Daoy (cell line): ENCODE measurements around the gene FHIT. TPM values are rescaled to one million over a fixed set of nuclear protein-coding genes. Genes with fewer than 3 reads are reported as not detected.
A peak's percentile ranks its signal among the peaks of the same experiment; 100 is the strongest.

Experiments used
- DNase-seq: peaks from one replicate; pipeline ENCODE4 v3.0.0-alpha.2; 2015; ENCODE audit warnings: low read depth
- total RNA-seq: library from RNA; depleted of rRNA; stranded (reverse); fragments of >200 nt; shearing (Covaris generic); gene quantifications from 2 replicates; pipeline ENCODE4 v1.2.3, GENCODE V29; 2014

FHIT gene
- total RNA-seq, 1 experiment from 2014 or later, result not detected

DNA sequence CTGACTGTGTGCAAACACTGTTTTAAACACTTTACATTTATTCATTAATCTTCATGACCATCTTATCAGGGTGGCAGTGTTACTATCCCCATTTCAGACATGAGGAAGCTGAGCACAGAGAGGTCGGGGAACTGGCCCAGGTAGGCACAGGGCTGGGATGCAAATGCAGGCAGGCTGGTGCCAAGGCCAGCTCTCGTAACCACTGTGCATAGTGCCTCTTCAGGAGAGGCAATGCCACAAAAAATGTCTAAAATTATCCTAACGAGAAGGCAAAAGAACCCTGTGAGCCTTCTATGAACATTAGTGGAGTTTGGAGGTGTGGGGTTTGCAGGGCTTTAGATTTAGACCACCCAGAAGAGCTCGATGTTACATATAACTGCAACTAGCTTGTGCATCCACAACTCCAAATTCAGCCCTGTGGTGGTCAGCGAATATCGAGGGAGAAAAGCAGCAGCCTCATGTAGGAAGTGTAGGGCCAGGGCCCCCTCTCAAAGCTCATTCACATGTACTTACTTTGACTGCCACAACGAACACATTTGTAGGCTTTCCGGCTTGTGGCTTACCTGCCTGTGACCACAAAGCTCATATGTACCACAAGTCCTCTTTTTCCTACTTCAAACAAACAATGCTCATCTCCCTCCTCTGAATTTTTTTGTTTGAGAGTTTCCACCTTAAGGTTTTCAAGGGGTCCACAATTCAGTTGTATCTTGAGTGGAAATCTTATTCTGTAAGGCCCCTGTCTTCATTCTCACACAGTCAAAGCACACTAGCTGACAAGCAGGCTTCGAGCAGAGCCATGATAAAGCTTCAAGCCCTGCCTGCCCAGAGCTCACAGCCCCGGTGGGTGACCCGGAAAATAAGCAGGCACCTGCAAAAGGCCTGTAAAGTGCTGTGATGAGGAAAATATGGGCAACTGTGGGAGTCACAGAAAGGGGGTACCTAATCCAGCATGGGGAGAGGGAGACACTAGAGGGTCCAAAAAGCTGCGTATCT, 1478.5 kb downstream of the FHIT start:
- no peak for DNase-seq

DNA sequence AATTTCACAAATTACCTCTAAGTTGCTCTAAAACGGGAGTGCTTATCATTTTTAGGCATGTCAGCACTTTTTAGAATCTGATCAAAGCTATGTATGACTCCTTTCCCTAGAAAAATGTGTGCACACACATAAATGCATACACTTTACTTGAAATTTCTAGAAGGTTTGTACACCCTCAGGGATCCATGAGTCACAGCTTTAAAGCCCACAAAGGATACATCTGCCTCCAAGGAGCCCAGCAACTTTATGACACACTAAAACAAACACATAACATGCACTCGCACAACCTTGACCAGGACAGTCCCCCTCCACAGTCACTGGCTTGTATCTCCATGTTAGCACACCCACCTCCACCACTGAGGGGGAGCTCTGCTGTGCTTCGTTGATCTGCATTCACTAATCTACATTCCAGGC, 1479.5 kb downstream of the FHIT start:
- DNase-seq, result peak; percentile 64

DNA sequence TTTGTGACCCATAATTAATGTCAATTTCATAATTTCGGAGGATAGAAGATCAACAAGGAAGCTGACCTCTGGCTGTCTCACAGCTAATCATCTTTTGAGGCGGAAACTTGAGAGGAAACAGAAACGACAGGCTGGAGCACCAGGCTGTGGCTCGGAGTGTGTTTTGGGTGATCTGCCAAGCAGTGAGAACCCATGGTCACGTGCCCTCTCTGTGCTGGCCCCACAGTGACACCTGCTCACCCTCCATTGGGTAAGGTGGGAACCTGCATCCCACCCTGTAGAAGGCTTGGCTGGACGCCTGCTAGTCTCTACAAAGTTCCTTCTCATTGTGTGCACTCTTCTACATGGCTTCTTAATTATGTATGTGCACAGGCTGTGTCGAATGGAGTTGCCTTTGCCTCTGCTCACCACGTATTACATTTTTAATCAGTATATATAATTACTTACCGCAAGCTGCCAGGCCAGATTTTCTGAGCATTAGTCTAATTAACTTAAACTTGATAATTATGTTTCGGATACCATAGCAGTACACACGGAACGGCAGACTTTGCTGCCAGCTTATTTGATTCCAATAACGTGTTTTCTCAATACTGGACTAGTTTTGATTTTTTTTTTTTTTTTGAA, 1482.0 kb downstream of the FHIT start:
- no peak for DNase-seq

DNA sequence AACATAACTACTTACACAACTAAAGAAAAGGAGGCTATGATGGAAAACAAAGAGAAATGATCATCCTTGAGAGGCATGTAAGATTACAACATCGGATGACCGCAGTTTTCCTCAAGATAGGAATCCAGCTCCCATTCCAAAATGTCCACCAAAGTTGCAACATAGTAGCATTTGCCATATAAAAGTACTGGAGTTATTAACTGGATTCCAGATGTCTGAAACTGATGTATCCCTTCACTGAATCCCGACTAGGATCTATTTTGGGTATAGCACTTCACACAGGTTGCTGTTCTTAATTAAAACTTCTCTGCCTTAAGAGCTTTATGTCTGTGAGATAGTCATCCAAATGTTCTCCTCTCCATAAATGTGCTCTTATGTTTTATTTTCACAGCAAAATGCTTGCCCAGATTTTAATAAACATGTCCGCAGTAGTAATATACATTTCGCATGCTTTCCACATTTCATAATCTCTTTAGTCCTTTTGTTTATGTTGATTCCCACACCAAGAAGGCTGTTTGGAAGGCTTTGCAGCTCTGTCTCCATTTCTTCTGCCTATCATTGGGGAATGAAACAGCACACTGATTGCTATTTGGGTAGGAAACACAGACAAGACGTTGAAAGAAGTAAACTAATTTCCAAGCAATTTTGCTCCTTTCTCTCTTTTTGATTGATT, 1484.9 kb downstream of the FHIT start:
- no peak for DNase-seq

DNA sequence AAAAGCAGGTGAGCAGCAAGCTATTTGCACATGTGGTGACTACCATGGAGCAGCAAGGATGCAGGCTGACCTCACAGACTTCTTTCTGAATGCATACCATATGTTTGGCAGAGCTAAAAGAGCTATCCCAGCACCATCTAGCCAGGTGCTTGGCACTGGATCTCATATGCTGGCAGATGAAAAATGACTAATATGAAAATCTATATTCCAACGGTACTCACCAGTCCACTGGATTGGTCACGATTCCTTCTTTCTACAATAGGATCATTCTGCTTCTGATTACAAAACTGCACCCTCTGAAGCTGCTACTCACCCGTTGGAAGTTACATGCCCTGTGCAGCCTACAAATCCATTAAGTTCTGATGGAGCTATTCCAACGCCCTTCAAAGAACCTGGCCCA, 1487.1 kb downstream of the FHIT start:
- no peak for DNase-seq

DNA sequence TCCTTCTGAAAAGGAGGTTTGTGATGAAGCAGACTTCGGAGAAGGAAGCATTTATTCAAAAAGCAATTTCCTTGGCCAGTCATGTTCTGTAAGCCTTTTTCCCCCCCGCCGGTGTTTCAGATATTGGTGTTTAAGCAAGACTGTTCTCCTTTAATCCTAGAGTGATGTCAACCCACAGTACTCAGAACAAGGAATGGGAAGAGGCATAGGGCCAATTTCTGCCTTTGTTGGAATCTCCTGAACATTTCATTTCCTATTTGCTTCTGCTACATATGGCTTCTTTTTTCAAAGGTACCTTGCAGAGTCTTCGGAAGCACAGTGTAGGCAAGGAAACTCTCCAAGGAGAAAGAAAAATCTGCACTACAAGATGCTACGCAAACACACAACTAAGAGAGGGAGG, 1488.3 kb downstream of the FHIT start:
- DNase-seq, result no peak

DNA sequence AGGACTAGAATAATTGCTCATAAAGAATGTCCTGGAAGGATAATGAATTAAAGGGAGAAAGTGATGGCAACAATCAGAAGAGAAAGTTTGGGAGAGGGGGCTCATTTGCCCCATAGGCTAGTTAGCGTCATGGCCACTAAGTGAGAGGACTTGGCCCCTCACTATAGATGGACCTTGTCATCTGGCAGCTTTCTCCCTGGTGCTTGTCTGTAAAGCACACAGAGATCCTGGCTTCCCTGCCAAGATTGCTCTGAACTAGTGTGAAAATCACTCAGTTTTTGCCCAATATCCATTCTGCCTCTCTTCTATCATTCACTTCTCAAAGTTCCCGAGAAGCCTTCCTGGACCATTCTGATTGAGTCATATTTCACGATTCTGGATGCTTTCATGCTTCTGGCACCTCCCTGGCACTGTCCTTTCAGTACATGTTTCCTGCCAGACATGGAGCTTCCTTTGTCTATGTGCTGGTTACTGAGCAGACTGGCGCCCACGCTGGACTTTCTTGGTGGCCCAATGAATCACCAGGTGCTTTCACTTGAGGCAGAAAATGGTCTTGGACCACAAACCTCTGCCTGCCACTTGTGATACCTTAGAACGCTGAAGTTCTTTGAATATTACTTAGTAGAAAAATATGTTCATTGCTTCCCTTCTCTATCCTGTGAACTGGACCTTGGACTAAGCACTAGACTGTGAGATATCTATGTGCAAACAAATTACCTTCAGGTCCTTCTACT, 1491.8 kb downstream of the FHIT start:
- peak; percentile 13 for DNase-seq

DNA sequence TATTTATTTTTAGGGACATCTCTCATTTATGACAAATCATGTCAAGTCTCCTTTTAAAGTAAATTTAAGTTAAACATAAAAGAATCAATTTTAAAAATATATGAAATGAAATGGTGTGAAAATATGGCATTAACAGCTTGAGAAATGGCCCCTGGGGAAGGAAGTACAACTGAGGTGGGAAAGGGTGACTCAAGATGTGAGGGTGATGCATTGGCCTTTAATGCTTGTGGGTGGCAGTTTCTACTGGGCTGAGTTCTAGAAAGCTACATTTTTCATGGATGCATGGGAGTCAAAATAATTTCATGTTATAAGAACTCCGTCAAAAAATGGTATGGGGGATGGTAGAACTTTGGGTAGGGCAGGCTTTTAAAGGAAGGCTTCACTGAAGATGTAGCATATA, 1492.6 kb downstream of the FHIT start:
- no peak for DNase-seq

DNA sequence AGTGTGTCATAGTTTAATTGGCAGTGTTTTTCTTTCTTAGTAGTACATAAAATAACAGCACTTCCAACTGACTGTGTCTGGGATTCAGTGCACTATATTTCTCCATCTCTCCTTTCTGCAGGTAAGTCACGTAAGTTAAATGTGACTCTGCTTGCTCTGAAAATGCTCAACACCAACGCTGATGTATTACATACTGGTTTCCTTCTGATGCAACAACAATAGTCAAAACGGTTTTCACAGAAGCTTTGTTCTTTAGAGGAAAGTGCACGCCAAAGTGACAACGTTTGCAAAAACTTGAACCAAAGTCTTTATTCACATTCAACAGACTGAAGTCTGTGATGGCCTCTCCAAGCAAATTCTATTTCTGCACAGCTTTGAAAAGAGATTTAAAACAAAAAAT, 1494.3 kb downstream of the FHIT start:
- DNase-seq, result no peak

DNA sequence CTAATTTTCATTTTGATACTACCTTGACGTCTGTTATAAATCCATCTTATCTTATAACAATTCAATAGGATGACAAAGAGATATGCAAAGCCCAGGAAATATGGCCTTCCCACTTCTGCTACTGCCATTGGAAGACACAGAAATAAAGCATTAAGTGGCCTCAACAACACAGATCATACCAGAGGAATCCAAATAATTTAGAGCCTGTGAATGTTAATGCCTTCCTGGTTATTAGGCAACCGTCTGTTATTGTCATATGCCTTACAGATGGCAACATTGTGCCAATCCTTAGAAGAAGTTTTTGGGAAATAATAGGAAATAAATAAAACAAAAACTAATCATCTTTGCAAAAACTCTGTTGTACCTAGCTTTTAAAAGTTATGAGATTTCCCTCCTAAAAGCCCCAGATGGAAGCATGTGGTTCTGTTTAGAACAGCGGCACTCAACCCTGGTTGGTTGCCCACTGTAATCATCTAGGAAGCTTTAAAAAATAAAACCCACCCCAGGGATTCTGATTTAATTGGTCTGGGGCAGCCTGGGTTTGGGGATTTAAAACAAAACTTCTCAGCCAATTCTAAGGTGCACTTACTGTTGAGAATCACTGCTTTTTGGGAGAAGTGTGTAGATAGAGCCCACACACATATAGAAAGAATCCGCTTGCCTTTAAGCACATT, 1496.7 kb downstream of the FHIT start:
- no peak for DNase-seq

DNA sequence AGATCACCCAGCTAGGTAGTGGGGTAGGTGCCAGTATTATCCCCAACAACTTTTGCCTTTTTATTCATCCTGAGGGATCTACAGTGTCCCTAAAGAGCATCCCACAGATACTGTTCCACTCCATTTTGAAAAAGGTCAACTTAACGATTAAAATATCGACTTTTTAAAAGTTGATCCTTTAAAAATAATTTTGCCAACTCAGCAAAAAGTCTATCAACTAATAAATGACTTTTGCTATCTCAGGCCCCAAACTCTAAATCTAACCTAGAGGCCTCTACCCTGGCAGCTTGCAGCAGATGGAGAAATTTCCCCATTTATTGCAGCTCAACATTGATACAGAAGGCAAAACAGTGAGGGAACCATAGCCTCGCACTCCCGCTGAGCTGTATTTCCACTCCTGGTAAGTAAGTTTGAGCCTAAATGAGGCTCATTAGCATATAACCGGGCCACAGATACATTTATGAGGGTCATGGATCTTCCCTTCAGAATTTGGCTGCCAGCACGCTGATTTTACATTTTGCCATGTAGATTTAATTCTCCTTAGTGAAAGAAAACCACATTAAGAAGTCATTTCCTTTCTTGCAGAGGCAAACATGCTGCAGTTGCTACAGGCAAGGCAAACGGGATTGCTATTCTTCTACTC, 1497.3 kb downstream of the FHIT start:
- no peak for DNase-seq

DNA sequence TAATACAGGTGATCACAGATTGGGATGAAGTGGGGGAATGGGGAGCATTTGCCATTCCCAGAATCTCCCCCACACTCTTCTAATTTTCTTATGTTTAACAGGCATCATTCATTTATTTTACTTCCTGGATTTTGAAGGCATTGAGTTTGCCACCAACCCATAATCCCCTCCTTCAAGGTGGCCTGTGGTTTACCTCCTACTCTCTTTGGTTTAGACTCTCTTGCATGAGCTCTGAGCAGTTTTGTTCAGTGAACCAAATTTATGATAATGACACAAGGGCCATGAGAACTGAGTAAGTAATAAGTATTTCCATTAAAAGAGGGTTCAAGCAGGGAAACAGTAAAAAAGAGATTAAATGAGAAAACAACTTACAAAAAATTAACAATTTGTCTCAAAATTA, 1498.3 kb downstream of the FHIT start:
- DNase-seq, result no peak

DNA sequence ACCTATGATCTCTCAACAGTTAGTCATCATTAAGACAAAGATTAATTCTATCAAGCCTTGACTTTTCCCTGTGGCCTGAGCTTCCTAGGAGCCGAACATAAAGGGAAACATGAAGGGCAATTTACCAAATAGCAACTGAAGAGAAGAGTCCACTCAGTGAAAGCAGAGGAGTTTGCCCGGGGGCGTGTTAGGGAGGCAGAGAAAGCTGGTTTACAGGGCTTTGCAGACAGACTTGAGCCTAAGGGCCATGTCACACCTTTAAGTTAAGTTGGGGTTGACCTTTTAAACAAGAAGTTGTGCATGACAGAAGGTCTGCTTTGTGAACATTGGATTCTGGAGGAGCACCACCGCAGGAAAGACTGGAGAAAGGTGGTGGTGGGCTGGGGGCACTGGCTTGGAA, 1499.6 kb downstream of the FHIT start:
- DNase-seq, result no peak

DNA sequence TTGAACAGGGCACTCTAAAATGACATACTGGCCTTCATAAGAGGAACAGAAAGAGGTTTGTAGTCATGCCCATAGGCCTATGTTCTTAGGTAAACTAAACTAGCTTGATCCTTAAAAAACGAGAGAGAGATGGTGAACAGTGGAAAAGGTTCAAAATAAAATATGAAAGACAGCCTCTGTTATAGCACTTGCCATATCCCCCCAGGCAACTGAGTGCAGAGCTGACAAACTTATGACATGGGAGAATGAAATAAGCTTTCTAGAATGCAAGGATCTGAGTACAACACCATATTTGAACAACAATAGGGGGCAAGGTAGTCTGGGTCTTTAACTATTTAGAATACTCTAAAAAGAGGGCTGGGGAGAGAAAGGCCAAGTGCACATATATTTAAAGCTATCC, 1500.9 kb downstream of the FHIT start:
- DNase-seq, result no peak

DNA sequence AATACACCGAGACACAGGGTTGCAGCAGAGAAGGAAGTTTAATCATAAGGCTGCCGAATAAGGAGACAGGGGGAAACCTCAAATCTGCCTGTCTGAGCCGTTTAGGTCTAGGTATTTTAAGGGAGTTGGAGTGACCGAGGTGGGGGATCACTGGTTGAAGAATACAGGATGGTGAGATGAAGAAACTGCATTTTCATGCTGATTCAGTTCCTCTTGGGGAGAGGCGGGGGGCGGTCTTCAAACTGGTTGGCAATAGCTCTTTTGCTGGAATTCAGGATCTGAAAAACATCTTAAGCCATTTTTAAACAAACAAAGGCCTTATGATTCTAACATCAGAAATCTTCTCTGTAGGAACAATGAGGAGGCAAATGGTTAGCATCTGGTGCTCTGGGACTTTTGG, 1502.0 kb downstream of the FHIT start:
- no peak for DNase-seq

DNA sequence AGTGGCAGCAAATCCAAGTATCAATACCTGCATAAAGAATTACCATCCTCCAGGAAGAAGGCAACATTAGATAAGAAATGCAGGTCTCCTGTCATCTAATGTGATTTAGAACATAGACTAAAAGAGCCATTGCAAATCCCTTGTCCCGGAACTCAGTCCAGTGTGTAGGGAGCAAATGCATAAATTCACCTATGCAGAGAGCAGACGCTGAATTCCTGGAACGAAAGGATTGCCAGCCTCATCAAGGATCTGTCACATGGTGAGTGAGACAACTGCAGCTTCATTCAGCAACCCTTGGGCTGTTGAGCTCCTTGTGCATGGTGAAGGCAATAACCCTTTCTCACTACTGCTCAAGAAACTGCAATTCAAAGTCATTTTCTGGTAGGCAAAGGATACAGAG, 1504.7 kb downstream of the FHIT start:
- no peak for DNase-seq

DNA sequence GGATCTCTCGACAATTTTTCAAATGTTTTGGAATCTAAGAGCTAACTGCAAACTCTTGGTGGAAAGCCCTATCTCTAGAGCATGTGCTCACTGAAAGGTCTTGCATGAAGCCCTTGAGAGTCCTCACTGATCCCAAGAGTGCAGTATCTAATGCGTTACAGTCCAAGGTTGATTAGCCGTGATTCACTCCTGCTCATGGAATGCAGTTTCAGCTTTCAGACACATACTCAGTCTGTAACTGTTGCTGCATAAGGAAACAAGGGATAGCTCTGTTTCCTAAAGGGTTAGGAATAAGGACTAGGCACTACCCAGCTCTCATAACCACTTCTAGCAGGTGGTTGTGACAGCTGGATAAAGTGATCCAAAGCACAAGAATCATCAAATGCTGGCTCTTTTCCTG, 1514.0 kb downstream of the FHIT start:
- no peak for DNase-seq

DNA sequence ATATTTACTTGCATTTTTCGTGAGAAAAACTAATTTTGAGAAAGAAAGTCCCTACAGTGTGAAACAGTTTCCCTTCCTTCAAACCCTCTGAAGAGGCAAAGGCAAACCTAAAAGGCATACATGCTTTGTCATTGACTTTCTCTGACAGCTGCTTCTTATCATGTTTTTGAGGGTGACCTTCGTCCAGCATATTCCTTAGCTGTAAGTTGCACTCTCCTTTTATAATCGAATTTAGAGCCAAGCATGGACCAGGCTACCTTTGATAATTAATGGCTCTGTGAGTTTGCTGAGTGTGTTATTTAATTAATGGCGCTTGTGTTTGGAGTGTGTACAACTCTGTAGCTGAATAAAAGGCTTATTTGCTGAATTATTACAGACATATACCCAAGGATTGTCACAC, 1517.2 kb downstream of the FHIT start:
- DNase-seq, result no peak

DNA sequence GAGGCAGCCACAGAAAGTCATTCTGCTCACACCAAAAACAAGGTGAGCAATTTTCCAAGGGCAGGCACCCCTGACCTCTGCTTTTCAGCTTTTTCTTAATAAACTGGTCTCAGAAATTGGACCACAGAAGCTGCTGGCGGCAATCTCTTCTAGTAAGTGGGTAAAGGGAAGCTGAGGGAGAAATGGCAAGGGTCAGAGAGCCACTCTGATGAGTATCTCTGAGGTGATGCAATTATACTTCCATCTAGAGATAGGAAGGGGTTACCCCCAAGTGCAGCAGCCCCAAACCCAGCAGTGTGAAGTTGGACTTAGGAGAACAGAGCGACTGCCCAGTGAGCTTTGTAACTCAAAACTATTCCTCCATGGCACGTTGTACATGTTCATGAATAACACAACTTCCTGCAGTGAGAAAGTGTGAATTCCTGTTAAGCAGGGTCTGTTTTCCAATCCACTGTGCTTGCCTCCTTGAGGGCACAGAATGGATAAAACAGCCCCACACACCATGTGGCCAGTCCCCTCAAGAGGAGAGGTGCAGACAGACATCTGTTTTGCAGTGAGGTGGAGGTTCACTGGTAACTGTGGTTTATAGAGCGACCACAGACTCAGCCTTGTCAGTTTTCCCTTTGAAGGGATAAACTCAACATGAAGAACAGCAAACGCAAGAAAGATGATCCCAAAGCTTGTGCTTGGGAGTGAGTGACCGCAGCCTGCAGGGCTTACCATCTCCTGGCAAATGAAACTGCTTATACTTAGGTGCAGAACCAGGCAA, 1518.0 kb downstream of the FHIT start:
- DNase-seq, result no peak

DNA sequence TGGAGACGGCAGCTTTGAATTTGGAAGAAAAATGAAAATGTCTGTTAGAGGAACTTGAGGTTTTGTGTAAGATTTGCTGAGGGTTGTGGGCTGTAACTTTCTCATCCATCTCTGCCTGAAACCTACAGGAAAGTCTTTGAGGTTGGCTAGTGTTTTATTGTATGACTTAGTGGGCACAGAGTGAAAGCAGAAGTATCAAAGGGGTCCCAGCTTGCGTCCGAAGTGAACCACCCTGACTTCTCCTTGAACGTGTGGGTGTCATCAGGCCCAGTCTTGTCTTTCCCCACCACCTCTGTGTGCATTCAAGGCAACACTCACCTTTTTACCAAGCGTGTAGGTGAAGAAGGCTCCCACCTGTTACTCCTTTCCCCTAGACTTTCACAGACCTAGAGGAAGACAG, 1519.3 kb downstream of the FHIT start:
- no peak for DNase-seq
